NCI-H2196 (cell line): ENCODE data around the gene STARD7.

Experiments used
- DNase-seq: peaks from one replicate; lab custom pipeline; 2025; ENCODE audit not compliant: unreplicated experiment; lab: John Stamatoyannopoulos, UW

The STARD7 gene

DNA sequence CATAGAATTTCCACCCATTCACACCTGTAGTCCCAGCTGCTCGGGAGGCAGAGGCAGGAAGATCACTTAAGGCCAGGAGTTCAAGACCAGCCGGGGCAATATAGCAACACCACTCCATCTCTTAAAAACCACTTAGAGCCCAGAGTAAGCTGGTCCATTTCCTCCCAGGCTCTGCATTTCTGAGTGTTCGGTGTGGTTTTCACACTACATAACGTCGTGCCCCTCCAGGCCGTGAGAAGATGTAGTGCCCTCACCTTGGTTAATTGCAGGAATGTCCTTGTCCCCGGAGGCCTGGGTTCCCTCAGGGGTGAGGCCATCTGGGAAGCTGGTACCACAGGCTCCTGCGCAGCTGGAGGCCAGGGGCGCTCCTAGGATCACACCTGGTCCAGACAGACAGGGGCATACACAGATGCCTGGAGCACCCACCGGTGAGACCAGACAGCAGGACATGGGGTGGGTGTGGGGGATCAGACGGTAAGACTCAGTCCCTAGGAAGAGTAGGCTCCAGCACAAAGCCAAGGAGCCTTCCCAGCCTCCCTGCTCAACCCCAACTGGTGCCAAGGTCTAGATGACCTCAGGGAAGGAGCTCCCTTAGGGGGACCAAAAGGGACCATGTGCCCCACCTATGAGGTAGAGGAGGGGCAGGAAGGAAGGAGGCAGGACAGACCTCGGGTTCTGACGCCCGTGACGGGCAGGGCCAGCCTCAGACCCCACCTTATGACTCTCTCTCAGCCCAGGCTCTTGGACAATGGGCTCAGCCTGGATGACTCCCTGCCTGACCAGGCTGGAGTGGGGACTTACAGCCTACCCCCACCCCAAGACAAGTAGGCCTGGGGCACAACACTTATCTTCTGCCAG, 71.1 kb downstream of the STARD7 start:
- DNase-seq = no peak

- no peak for DNase-seq
These were observed 72.4 kb downstream of the STARD7 start for GRCh38 chr2:96136129-96136720.

DNA sequence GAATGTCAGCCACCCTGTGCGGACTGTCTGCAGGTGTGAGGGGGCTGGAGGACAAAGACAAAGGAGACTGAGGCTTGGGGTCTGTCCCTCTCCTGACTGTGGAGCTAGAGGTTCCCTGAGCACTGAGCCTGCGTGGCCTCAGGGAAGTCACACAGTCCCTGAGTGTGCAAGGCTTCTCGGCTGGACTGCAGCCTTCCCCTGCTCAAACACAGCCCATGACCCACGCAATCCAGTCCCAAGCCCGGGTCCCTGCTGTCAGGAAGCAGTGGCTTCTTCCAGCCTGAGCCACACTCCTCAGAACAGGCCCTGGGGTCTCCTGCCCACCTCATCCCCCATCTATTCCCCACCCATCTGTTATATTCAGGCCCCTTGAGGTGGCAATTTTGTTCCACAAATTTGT, 73.0 kb downstream of the STARD7 start:
- DNase-seq = no peak

GRCh38 chr2:96135171-96135570, 73.5 kb downstream of the STARD7 start:
- no peak for DNase-seq
